AG08396 (cell line): ENCODE data around the gene NID2.

Source experiments
- DNase-seq: peaks from one replicate; pipeline ENCODE4 v3.0.0; 2012; ENCODE audit warnings: low spot score, mixed read lengths

Gene NID2

GRCh38 chr14:52052288-52052943, 16.4 kb downstream of the NID2 start:
- DNase-seq: peak; percentile 52

- no peak for DNase-seq
These were observed 17.0 kb downstream of the NID2 start for GRCh38 chr14:52051871-52052270.

GRCh38 chr14:52051251-52051650, 17.6 kb downstream of the NID2 start:
- no peak for DNase-seq

GRCh38 chr14:52049721-52050588, 18.9 kb downstream of the NID2 start:
- no peak for DNase-seq

GRCh38 chr14:52049271-52049670, 19.6 kb downstream of the NID2 start:
- DNase-seq: no peak

- no peak for DNase-seq
These were observed 20.1 kb downstream of the NID2 start for GRCh38 chr14:52048641-52049204.

- no peak for DNase-seq
These were observed 20.7 kb downstream of the NID2 start for GRCh38 chr14:52048116-52048515.

- DNase-seq: no peak
These were observed 22.4 kb downstream of the NID2 start for GRCh38 chr14:52046376-52046917.

GRCh38 chr14:52044791-52045522, 23.9 kb downstream of the NID2 start:
- peak; percentile 65 for DNase-seq

- peak; percentile 35 for DNase-seq
These were observed 25.2 kb downstream of the NID2 start for GRCh38 chr14:52043690-52044089.

GRCh38 chr14:52042371-52043289, 26.2 kb downstream of the NID2 start:
- DNase-seq: no peak

- DNase-seq: no peak
These were observed 28.3 kb downstream of the NID2 start for GRCh38 chr14:52040598-52040997.

- DNase-seq: no peak
These were observed 29.6 kb downstream of the NID2 start for GRCh38 chr14:52039124-52039815.

- no peak for DNase-seq
These were observed 35.7 kb downstream of the NID2 start for GRCh38 chr14:52033101-52033642.

- no peak for DNase-seq
These were observed 36.6 kb downstream of the NID2 start for GRCh38 chr14:52032204-52032801.

- DNase-seq: peak; percentile 73
These were observed 37.1 kb downstream of the NID2 start for GRCh38 chr14:52031781-52032180.

GRCh38 chr14:52029881-52030280, 39.0 kb downstream of the NID2 start:
- DNase-seq: no peak

- no peak for DNase-seq
These were observed 42.0 kb downstream of the NID2 start for GRCh38 chr14:52026901-52027300.

GRCh38 chr14:52026017-52026660, 42.7 kb downstream of the NID2 start:
- no peak for DNase-seq
